GM11168 (cell line): ENCODE measurements around the gene WASF2.

Source experiments
- in situ Hi-C: fragments of 300-500 bp; cut with MboI; formaldehyde crosslinking; loops from one replicate; pipeline ENCODE4 v1.12.0; 2022; ENCODE audit warnings: low sequenced_read_pairs; ENCODE audit not compliant: unreplicated experiment

WASF2 gene

GRCh38 chr1:27363766-27364695, 125.9 kb downstream of the WASF2 start:
- in situ Hi-C loops = no loop called here

GRCh38 chr1:27361553-27361952, 128.4 kb downstream of the WASF2 start:
- in situ Hi-C loops = no loop called here

- in situ Hi-C loops = no loop called here
Measured at GRCh38 chr1:27361044-27361402, 128.9 kb downstream of the WASF2 start.

GRCh38 chr1:27360159-27361043, 129.6 kb downstream of the WASF2 start:
- in situ Hi-C loops = no loop called here

GRCh38 chr1:27359822-27360158, 130.2 kb downstream of the WASF2 start:
- in situ Hi-C loops = no loop called here

- in situ Hi-C loops = no loop called here
Measured at GRCh38 chr1:27358928-27359313, 131.0 kb downstream of the WASF2 start.

- in situ Hi-C loops = no loop called here
Measured at GRCh38 chr1:27358038-27358927, 131.7 kb downstream of the WASF2 start.

GRCh38 chr1:27357281-27358037, 132.5 kb downstream of the WASF2 start:
- in situ Hi-C loops = no loop called here

GRCh38 chr1:27356619-27357280, 133.2 kb downstream of the WASF2 start:
- in situ Hi-C loops = no loop called here

- in situ Hi-C loops = no loop called here
Measured at GRCh38 chr1:27356277-27356618, 133.7 kb downstream of the WASF2 start.

- in situ Hi-C loops = no loop called here
Measured at GRCh38 chr1:27355683-27356082, 134.3 kb downstream of the WASF2 start.
